Kidney (tissue), 11 donors: ENCODE data around the gene ICOSLG. TPM values are rescaled to one million over a fixed set of nuclear protein-coding genes. Genes with fewer than 3 reads are reported as not detected.
"Not testable (repeated sequence)": the region's sequence is repeated elsewhere in the genome, so short reads cannot be mapped to it uniquely, and the experiment has no call there.

Experiments
- DNase-seq, 5 donors: peaks; one replicate each; pipeline ENCODE4 v3.0.0-alpha.2; 2013 to 2020
- FAIRE-seq: peaks from 2 replicates; lab custom pipeline; 2012; peaks lifted over from hg19 to GRCh38; lab: Jason Lieb, UNC
- H3K27ac ChIP-seq, 2 donors: one replicate each; pipeline ENCODE4 v1.7.0; 2013; ENCODE audit warnings: low read depth in 2 of 2, low read length in 2 of 2, inconsistent platforms in 1 of 2
- H3K27me3 ChIP-seq: one replicate; pipeline ENCODE4 v1.7.1; 2013; ENCODE audit warnings: low read length, inconsistent platforms; ENCODE audit not compliant: control insufficient read depth, insufficient read depth
- H3K36me3 ChIP-seq, 3 donors: one replicate each; pipeline versions ENCODE4 v1.7.0 to v1.7.1; 2013; ENCODE audit warnings: low read length in 3 of 3, control low read depth in 1 of 3, inconsistent platforms in 1 of 3; ENCODE audit not compliant: insufficient read depth in 3 of 3, control insufficient read depth in 2 of 3
- H3K4me1 ChIP-seq, 3 donors: one replicate each; pipeline versions ENCODE4 v1.7.0 to v1.7.1; 2013; ENCODE audit warnings: low read length in 3 of 3, inconsistent platforms in 1 of 3, low read depth in 1 of 3; ENCODE audit not compliant: control insufficient read depth in 2 of 3, insufficient read depth in 2 of 3
- H3K4me3 ChIP-seq, 3 donors: one replicate each; pipeline versions ENCODE4 v1.7.0 to v1.8.1; 2013; ENCODE audit warnings: low read length in 3 of 3, control low read depth in 1 of 3, inconsistent platforms in 1 of 3
- H3K9ac ChIP-seq, 3 donors: one replicate each; pipeline versions ENCODE4 v1.7.0 to v1.7.1; 2013; ENCODE audit warnings: low read length in 3 of 3, control low read depth in 1 of 3, inconsistent platforms in 1 of 3
- H3K9me3 ChIP-seq, 3 donors: one replicate each; pipeline versions ENCODE4 v1.7.0 to v1.7.1; 2013; ENCODE audit warnings: low read length in 3 of 3, control low read depth in 1 of 3, inconsistent platforms in 1 of 3; ENCODE audit not compliant: control insufficient read depth in 2 of 3, insufficient read depth in 1 of 3
- intact Hi-C: fragments of 100-400 bp; cut with DNase I; formaldehyde crosslinking; loops from one replicate; pipeline ENCODE4 v1.11.1; 2022
- polyA plus RNA-seq: library from polyadenylated mRNA; stranded (reverse); fragments of 350-450 nt; fragmentation: Illumina TruSeq; extraction: RNeasy Lipid Tissue Mini Kit (QIAGEN cat#74804); gene quantifications from one replicate; pipeline ENCODE4 v1.2.3, GENCODE V29; 2014; ENCODE audit warnings: low read depth, low replicate concordance; ENCODE audit not compliant: insufficient read depth
- total RNA-seq: library from RNA; stranded (reverse); fragmentation: NEBNext Ultra II Directional; extraction: Animal tissue kit (Norgen Biotek cat#: 25700); gene quantifications from one replicate; pipeline ENCODE4 v1.2.1, GENCODE V29; 2021
- donor health status: control.
- donor health status: control.
- donor health status: DM: yes; HTN: yes; CAD: no.
- donor health status: Normal renal cell carcinoma (clear cell type).

ICOSLG gene
- total and polyA plus RNA-seq, 2 donors from 2014 or later: 3.0 to 10.2 TPM

- intact Hi-C loops, H3K9me3 ChIP-seq, H3K4me1 ChIP-seq, FAIRE-seq, H3K27ac ChIP-seq, H3K9ac ChIP-seq, DNase-seq, H3K4me3 ChIP-seq, H3K36me3 ChIP-seq, H3K27me3 ChIP-seq: not testable (repeated sequence)
Observed at GRCh38 chr21:44218461-44218860, 22.3 kb downstream of the ICOSLG start.

- H3K4me3 ChIP-seq, H3K4me1 ChIP-seq, H3K9me3 ChIP-seq, FAIRE-seq, H3K27ac ChIP-seq, H3K36me3 ChIP-seq, H3K27me3 ChIP-seq, H3K9ac ChIP-seq, intact Hi-C loops, DNase-seq: not testable (repeated sequence)
Observed at GRCh38 chr21:44211978-44212377, 28.8 kb downstream of the ICOSLG start.

GRCh38 chr21:44211574-44211973 is 29.2 kb downstream of the ICOSLG start:
- H3K27me3 ChIP-seq, H3K4me3 ChIP-seq, H3K36me3 ChIP-seq, H3K9ac ChIP-seq, FAIRE-seq, intact Hi-C loops, H3K4me1 ChIP-seq, DNase-seq, H3K27ac ChIP-seq, H3K9me3 ChIP-seq: not testable (repeated sequence)

- H3K4me1 ChIP-seq, H3K27ac ChIP-seq, H3K9me3 ChIP-seq, H3K4me3 ChIP-seq, H3K36me3 ChIP-seq, FAIRE-seq, intact Hi-C loops, H3K9ac ChIP-seq, H3K27me3 ChIP-seq: not testable (repeated sequence)
- DNase-seq: peak in 2 of 5 donors; percentile 22 to 66
Observed at GRCh38 chr21:44207860-44208646, 32.7 kb downstream of the ICOSLG start.

- H3K9me3 ChIP-seq, H3K9ac ChIP-seq, FAIRE-seq, H3K4me3 ChIP-seq, H3K36me3 ChIP-seq, H3K27ac ChIP-seq, intact Hi-C loops, DNase-seq, H3K4me1 ChIP-seq, H3K27me3 ChIP-seq: not testable (repeated sequence)
Observed at GRCh38 chr21:44206698-44207676, 33.8 kb downstream of the ICOSLG start.

- H3K9ac ChIP-seq, FAIRE-seq, H3K9me3 ChIP-seq, H3K27me3 ChIP-seq, intact Hi-C loops, H3K27ac ChIP-seq, DNase-seq, H3K36me3 ChIP-seq, H3K4me1 ChIP-seq, H3K4me3 ChIP-seq: not testable (repeated sequence)
Observed at GRCh38 chr21:44206187-44206586, 34.6 kb downstream of the ICOSLG start.

- H3K27ac ChIP-seq, H3K4me3 ChIP-seq, H3K9ac ChIP-seq, FAIRE-seq, H3K36me3 ChIP-seq, H3K9me3 ChIP-seq, intact Hi-C loops, H3K4me1 ChIP-seq, H3K27me3 ChIP-seq, DNase-seq: not testable (repeated sequence)
Observed at GRCh38 chr21:44202590-44203299, 38.0 kb downstream of the ICOSLG start.
